ENCODE results near the gene CERT1.

GRCh38 chr5:75365740-75366139, 145.7 kb downstream of the CERT1 start:
- TF ChIP-seq REST (IDR thresholded peaks at IDR 0.05; ENCODE audit: insufficient read depth in 1 of 2, low read depth in 2 of 2, low read length in 2 of 2) (no peak), POLR2AphosphoS5 (IDR thresholded peaks at IDR 0.05; ENCODE audit: low read depth, low read length) (no peak), SIN3A (IDR thresholded peaks at IDR 0.05; ENCODE audit: borderline replicate concordance, insufficient read depth, low read length) (no peak)

All from PFSK-1 (cell line).